ENCODE data around the gene GPC3.

DNA sequence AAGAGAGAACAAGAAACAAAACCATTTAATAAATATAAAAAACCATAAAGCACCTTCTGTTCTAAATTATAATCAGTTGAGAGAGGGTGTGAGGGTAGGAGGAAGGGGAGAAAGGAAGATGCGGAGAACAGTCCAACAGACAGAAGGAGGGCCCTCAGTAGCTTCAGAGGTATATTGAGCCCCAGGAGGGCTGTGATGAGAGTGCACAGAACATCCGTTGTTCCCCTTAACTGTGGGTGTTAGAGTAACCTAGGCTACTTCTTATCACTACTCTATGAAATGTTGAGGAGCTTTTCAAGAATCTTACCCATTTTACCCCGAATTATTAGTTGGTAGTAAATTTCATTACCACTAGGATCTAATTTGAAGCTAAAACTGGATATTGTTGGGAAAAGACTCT lies 13.8 kb downstream of the GPC3 start:
- TF ChIP-seq, protein P1, sequence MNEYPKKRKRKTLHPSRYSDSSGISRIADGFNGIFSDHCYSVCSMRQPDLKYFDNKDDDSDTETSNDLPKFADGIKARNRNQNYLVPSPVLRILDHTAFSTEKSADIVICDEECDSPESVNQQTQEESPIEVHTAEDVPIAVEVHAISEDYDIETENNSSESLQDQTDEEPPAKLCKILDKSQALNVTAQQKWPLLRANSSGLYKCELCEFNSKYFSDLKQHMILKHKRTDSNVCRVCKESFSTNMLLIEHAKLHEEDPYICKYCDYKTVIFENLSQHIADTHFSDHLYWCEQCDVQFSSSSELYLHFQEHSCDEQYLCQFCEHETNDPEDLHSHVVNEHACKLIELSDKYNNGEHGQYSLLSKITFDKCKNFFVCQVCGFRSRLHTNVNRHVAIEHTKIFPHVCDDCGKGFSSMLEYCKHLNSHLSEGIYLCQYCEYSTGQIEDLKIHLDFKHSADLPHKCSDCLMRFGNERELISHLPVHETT (tag by site-specific recombination; IDR thresholded peaks at IDR 0.05), result no peak
- no peak for TF ChIP-seq ZNF211 (tag by site-specific recombination; IDR thresholded peaks at IDR 0.05; ENCODE audit: low read depth)
- TF ChIP-seq, protein P2, sequence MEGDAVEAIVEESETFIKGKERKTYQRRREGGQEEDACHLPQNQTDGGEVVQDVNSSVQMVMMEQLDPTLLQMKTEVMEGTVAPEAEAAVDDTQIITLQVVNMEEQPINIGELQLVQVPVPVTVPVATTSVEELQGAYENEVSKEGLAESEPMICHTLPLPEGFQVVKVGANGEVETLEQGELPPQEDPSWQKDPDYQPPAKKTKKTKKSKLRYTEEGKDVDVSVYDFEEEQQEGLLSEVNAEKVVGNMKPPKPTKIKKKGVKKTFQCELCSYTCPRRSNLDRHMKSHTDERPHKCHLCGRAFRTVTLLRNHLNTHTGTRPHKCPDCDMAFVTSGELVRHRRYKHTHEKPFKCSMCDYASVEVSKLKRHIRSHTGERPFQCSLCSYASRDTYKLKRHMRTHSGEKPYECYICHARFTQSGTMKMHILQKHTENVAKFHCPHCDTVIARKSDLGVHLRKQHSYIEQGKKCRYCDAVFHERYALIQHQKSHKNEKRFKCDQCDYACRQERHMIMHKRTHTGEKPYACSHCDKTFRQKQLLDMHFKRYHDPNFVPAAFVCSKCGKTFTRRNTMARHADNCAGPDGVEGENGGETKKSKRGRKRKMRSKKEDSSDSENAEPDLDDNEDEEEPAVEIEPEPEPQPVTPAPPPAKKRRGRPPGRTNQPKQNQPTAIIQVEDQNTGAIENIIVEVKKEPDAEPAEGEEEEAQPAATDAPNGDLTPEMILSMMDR (tag by site-specific recombination; IDR thresholded peaks at IDR 0.05), result no peak
- TF ChIP-seq, protein P3, sequence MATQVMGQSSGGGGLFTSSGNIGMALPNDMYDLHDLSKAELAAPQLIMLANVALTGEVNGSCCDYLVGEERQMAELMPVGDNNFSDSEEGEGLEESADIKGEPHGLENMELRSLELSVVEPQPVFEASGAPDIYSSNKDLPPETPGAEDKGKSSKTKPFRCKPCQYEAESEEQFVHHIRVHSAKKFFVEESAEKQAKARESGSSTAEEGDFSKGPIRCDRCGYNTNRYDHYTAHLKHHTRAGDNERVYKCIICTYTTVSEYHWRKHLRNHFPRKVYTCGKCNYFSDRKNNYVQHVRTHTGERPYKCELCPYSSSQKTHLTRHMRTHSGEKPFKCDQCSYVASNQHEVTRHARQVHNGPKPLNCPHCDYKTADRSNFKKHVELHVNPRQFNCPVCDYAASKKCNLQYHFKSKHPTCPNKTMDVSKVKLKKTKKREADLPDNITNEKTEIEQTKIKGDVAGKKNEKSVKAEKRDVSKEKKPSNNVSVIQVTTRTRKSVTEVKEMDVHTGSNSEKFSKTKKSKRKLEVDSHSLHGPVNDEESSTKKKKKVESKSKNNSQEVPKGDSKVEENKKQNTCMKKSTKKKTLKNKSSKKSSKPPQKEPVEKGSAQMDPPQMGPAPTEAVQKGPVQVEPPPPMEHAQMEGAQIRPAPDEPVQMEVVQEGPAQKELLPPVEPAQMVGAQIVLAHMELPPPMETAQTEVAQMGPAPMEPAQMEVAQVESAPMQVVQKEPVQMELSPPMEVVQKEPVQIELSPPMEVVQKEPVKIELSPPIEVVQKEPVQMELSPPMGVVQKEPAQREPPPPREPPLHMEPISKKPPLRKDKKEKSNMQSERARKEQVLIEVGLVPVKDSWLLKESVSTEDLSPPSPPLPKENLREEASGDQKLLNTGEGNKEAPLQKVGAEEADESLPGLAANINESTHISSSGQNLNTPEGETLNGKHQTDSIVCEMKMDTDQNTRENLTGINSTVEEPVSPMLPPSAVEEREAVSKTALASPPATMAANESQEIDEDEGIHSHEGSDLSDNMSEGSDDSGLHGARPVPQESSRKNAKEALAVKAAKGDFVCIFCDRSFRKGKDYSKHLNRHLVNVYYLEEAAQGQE (tag by site-specific recombination; IDR thresholded peaks at IDR 0.05), result no peak
- TF ChIP-seq ZBTB20 (tag by site-specific recombination; IDR thresholded peaks at IDR 0.05), result no peak
- TF ChIP-seq MEIS1 (CRISPR knock-in tag; IDR thresholded peaks at IDR 0.05; ENCODE audit: borderline replicate concordance), result no peak
- TF ChIP-seq ZNF629 (tag by site-specific recombination; IDR thresholded peaks at IDR 0.05), result no peak

All from HEK293 (cell line).